Upper lobe of right lung (tissue), 1 donor: Measurements from ENCODE around the gene CDH13. TPM values are rescaled to one million over a fixed set of nuclear protein-coding genes. Genes with fewer than 3 reads are reported as not detected.

ENCODE experiments used
- ATAC-seq: fragments of 200-7000 bp; cut with Tn5 transposase; one replicate; pipeline ENCODE4 v1.9.1; 2020; ENCODE audit warnings: mild to moderate bottlenecking, moderate library complexity
- DNase-seq: peaks from one replicate; pipeline ENCODE4 v3.0.0-alpha.2; 2020
- H3K27ac ChIP-seq: fragments of 200-600 bp; one replicate; pipeline ENCODE4 v1.8.0; 2022
- H3K27me3 ChIP-seq: fragments of 200-600 bp; one replicate; pipeline ENCODE4 v1.8.0; 2022; ENCODE audit warnings: mild to moderate bottlenecking
- H3K36me3 ChIP-seq: fragments of 200-600 bp; one replicate; pipeline ENCODE4 v1.8.0; 2022
- H3K4me1 ChIP-seq: fragments of 200-600 bp; one replicate; pipeline ENCODE4 v1.8.0; 2022
- H3K4me3 ChIP-seq: fragments of 200-600 bp; one replicate; pipeline ENCODE4 v1.8.0; 2022; ENCODE audit warnings: mild to moderate bottlenecking
- H3K9me3 ChIP-seq: fragments of 200-600 bp; one replicate; pipeline ENCODE4 v1.8.0; 2022
- CTCF ChIP-seq: fragments of 200-600 bp; IDR thresholded peaks from one replicate; pipeline ENCODE4 v1.8.0; 2022; ENCODE audit warnings: antibody characterized with exemption
- intact Hi-C: fragments of 100-400 bp; cut with DNase I; formaldehyde crosslinking; loops from one replicate; pipeline ENCODE4 v1.11.0; 2022
- total RNA-seq: library from RNA; stranded (reverse); fragmentation: NEBNext Ultra II Directional; extraction: Animal tissue kit (Norgen Biotek cat#: 25700); gene quantifications from one replicate; pipeline ENCODE4 v1.2.1, GENCODE V29; 2021
- donor health status: DM: no; HTN: yes; CAD: no; lungs with severe emphysema.

The CDH13 gene
- total RNA-seq, 1 donor from 2014 or later, result 27.2 TPM

GRCh38 chr16:82865412-82865811, 238.6 kb downstream of the CDH13 start:
- TF ChIP-seq CTCF, result no peak
- Histone ChIP-seq H3K27me3 (no peaks in the 10 kb centered on the region), H3K4me3 (no peak overlapping the region), H3K4me1 (no peaks in the 10 kb centered on the region), H3K27ac (no peak overlapping the region), H3K9me3 (no peaks in the 10 kb centered on the region), H3K36me3 (no peaks in the 10 kb centered on the region)
- DNase-seq (no peak), ATAC-seq (no peak)
- intact Hi-C loops, result no loop called here

GRCh38 chr16:82867485-82867884, 240.7 kb downstream of the CDH13 start:
- no peaks in the 10 kb centered on the region for H3K36me3 ChIP-seq
- no peaks in the 10 kb centered on the region for H3K4me1 ChIP-seq
- H3K27me3 ChIP-seq, result no peaks in the 10 kb centered on the region
- intact Hi-C loops, result no loop called here
- ATAC-seq (no peak), DNase-seq (no peak)
- no peak for TF ChIP-seq CTCF
- H3K27ac ChIP-seq, result no peak overlapping the region
- no peak overlapping the region for H3K4me3 ChIP-seq
- H3K9me3 ChIP-seq, result no peaks in the 10 kb centered on the region

GRCh38 chr16:82874271-82874670, 247.5 kb downstream of the CDH13 start:
- no peak for ATAC-seq
- TF ChIP-seq CTCF, result no peak
- intact Hi-C loops, result no loop called here
- no peaks in the 10 kb centered on the region for H3K27me3 ChIP-seq
- H3K4me1 ChIP-seq, result no peaks in the 10 kb centered on the region
- DNase-seq, result no peak
- no peaks in the 10 kb centered on the region for H3K36me3 ChIP-seq
- no peaks in the 10 kb centered on the region for H3K9me3 ChIP-seq
- no peak overlapping the region for H3K4me3 ChIP-seq
- H3K27ac ChIP-seq, result no peak overlapping the region

- Histone ChIP-seq H3K27me3 (no peaks in the 10 kb centered on the region), H3K4me3 (no peak overlapping the region), H3K9me3 (no peaks in the 10 kb centered on the region), H3K36me3 (no peaks in the 10 kb centered on the region), H3K27ac (no peak overlapping the region), H3K4me1 (no peaks in the 10 kb centered on the region)
- ATAC-seq (no peak), DNase-seq (no peak)
- TF ChIP-seq CTCF, result no peak
- intact Hi-C loops, result no loop called here
These were observed 247.9 kb downstream of the CDH13 start for GRCh38 chr16:82874672-82875071.

- no peak overlapping the region for H3K27ac ChIP-seq
- intact Hi-C loops, result no loop called here
These were observed 250.2 kb downstream of the CDH13 start for GRCh38 chr16:82876951-82877350.

More at GRCh38 chr16:82876951-82877350, 250.2 kb downstream of the CDH13 start:
- Histone ChIP-seq H3K27me3 (no peaks in the 10 kb centered on the region), H3K36me3 (no peaks in the 10 kb centered on the region), H3K4me1 (no peaks in the 10 kb centered on the region), H3K4me3 (no peak overlapping the region), H3K9me3 (no peaks in the 10 kb centered on the region)
- TF ChIP-seq CTCF, result no peak
- ATAC-seq (no peak), DNase-seq (no peak)
